ENCODE results near the gene PARD3B. TPM values are rescaled to one million over a fixed set of nuclear protein-coding genes. Genes with fewer than 3 reads are reported as not detected.
A peak's percentile ranks its signal among the peaks of the same experiment; 100 is the strongest.

Gene PARD3B
- total and polyA plus RNA-seq, 2 donors (not counting 1 experiment from before 2014, with no cell fraction given), result 7.4 to 20.6 TPM

- no peak overlapping the region for H2AFZ ChIP-seq (ENCODE audit: low read length)
- H3K9me3 ChIP-seq (ENCODE audit: control insufficient read depth, insufficient read depth, low read depth, low read length), result no peaks in the 10 kb centered on the region
- no peak overlapping the region for H3K9ac ChIP-seq (ENCODE audit: insufficient read depth, low read length)
- H3K4me2 ChIP-seq (ENCODE audit: extremely low read depth, insufficient read depth, low read length), result no peak overlapping the region
- no peaks in the 10 kb centered on the region for H4K20me1 ChIP-seq (ENCODE audit: control insufficient read depth, extremely low read depth, insufficient read depth, low read length)
- no peak overlapping the region for H3K27ac ChIP-seq (ENCODE audit: insufficient read depth, low read length)
- H3K79me2 ChIP-seq (ENCODE audit: control insufficient read depth, insufficient read depth, low read length), result no peaks in the 10 kb centered on the region
- H3K4me3 ChIP-seq (replicated peaks in 1 of 4; ENCODE audit: control extremely low read depth in 1 of 4, insufficient read depth in 1 of 4, low read depth in 3 of 4, low read length in 4 of 4), result no peak overlapping the region
- TF ChIP-seq CTCF (conservative IDR thresholded peaks at IDR 0.05 in 1 of 2, IDR thresholded peaks at IDR 0.05 in 1 of 2; ENCODE audit: low read depth in 1 of 2, low read length in 2 of 2), result no peak
- no peak for TF ChIP-seq EZH2 (IDR thresholded peaks at IDR 0.05; ENCODE audit: low read length, missing control alignments)
- DNase-seq (ENCODE audit: low read depth in 2 of 2), result peak in 1 of 2 donors; percentile 41
- H3K4me1 ChIP-seq (ENCODE audit: control insufficient read depth, extremely low read depth, insufficient read depth, low read length), result no peaks in the 10 kb centered on the region
- no peaks in the 10 kb centered on the region for H3K36me3 ChIP-seq (ENCODE audit: control insufficient read depth, insufficient read depth, low read length)
- H3K27me3 ChIP-seq (ENCODE audit: control insufficient read depth, insufficient read depth, low read length), result no peaks in the 10 kb centered on the region
Measured at GRCh38 chr2:204738721-204739120, 193.4 kb downstream of the PARD3B start.

GRCh38 chr2:204743393-204743960, 198.2 kb downstream of the PARD3B start:
- no peaks in the 10 kb centered on the region for H4K20me1 ChIP-seq (ENCODE audit: control insufficient read depth, extremely low read depth, insufficient read depth, low read length)
- H3K9ac ChIP-seq (ENCODE audit: insufficient read depth, low read length), result no peak overlapping the region
- peaks cover 2% of the 10 kb centered on the region for H3K4me1 ChIP-seq (ENCODE audit: control insufficient read depth, extremely low read depth, insufficient read depth, low read length)
- no peak overlapping the region for H3K27ac ChIP-seq (ENCODE audit: insufficient read depth, low read length)
- H3K9me3 ChIP-seq (ENCODE audit: control insufficient read depth, insufficient read depth, low read depth, low read length), result no peaks in the 10 kb centered on the region
- no peaks in the 10 kb centered on the region for H3K79me2 ChIP-seq (ENCODE audit: control insufficient read depth, insufficient read depth, low read length)
- no peak overlapping the region for H3K4me3 ChIP-seq (replicated peaks in 1 of 4; ENCODE audit: control extremely low read depth in 1 of 4, insufficient read depth in 1 of 4, low read depth in 3 of 4, low read length in 4 of 4)
- no peak overlapping the region for H2AFZ ChIP-seq (ENCODE audit: low read length)
- DNase-seq (ENCODE audit: low read depth in 2 of 2), result no peak
- TF ChIP-seq CTCF (conservative IDR thresholded peaks at IDR 0.05 in 1 of 2, IDR thresholded peaks at IDR 0.05 in 1 of 2; ENCODE audit: low read depth in 1 of 2, low read length in 2 of 2) (no peak), EZH2 (IDR thresholded peaks at IDR 0.05; ENCODE audit: low read length, missing control alignments) (no peak)
- no peaks in the 10 kb centered on the region for H3K27me3 ChIP-seq (ENCODE audit: control insufficient read depth, insufficient read depth, low read length)
- H3K36me3 ChIP-seq (ENCODE audit: control insufficient read depth, insufficient read depth, low read length), result no peaks in the 10 kb centered on the region
- H3K4me2 ChIP-seq (ENCODE audit: extremely low read depth, insufficient read depth, low read length), result no peak overlapping the region

GRCh38 chr2:204744506-204744905, 199.2 kb downstream of the PARD3B start:
- peaks cover 3% of the 10 kb centered on the region for H3K4me1 ChIP-seq (ENCODE audit: control insufficient read depth, extremely low read depth, insufficient read depth, low read length)
- no peaks in the 10 kb centered on the region for H3K9me3 ChIP-seq (ENCODE audit: control insufficient read depth, insufficient read depth, low read depth, low read length)
- H3K4me3 ChIP-seq (replicated peaks in 1 of 4; ENCODE audit: control extremely low read depth in 1 of 4, insufficient read depth in 1 of 4, low read depth in 3 of 4, low read length in 4 of 4), result no peak overlapping the region
- H4K20me1 ChIP-seq (ENCODE audit: control insufficient read depth, extremely low read depth, insufficient read depth, low read length), result no peaks in the 10 kb centered on the region
- no peaks in the 10 kb centered on the region for H3K27me3 ChIP-seq (ENCODE audit: control insufficient read depth, insufficient read depth, low read length)
- DNase-seq (ENCODE audit: low read depth in 2 of 2), result no peak
- H3K27ac ChIP-seq (ENCODE audit: insufficient read depth, low read length), result no peak overlapping the region
- TF ChIP-seq EZH2 (IDR thresholded peaks at IDR 0.05; ENCODE audit: low read length, missing control alignments), result no peak
- TF ChIP-seq CTCF (conservative IDR thresholded peaks at IDR 0.05 in 1 of 2, IDR thresholded peaks at IDR 0.05 in 1 of 2; ENCODE audit: low read depth in 1 of 2, low read length in 2 of 2), result no peak
- no peaks in the 10 kb centered on the region for H3K79me2 ChIP-seq (ENCODE audit: control insufficient read depth, insufficient read depth, low read length)
- H2AFZ ChIP-seq (ENCODE audit: low read length), result no peak overlapping the region
- no peaks in the 10 kb centered on the region for H3K36me3 ChIP-seq (ENCODE audit: control insufficient read depth, insufficient read depth, low read length)
- no peak overlapping the region for H3K4me2 ChIP-seq (ENCODE audit: extremely low read depth, insufficient read depth, low read length)
- no peak overlapping the region for H3K9ac ChIP-seq (ENCODE audit: insufficient read depth, low read length)

Data from fibroblast of lung (primary cell).